Right atrium auricular region (tissue), 2 donors: Measurements from ENCODE around the gene SNF8. TPM values are rescaled to one million over a fixed set of nuclear protein-coding genes. Genes with fewer than 3 reads are reported as not detected.

Experiments
- DNase-seq: peaks from one replicate; pipeline ENCODE4 v3.0.0-alpha.2; 2019; ENCODE audit warnings: low spot score
- H3K27ac ChIP-seq, 2 donors: fragments of 200-600 bp; sonication (generic); 1 replicate in 1 of 2; 2 replicates in 1 of 2; pipeline ENCODE4 v1.5.1; 2016 to 2019
- H3K27me3 ChIP-seq, 2 donors: fragments of 200-600 bp; sonication (generic); one replicate each; pipeline versions ENCODE4 v1.5.1 to v1.6.0; 2017 to 2019
- H3K36me3 ChIP-seq: fragments of 200-600 bp; sonication (generic); one replicate; pipeline ENCODE4 v1.5.1; 2016
- H3K4me1 ChIP-seq, 2 donors: fragments of 200-600 bp; sonication (generic); one replicate each; pipeline versions ENCODE4 v1.5.1 to v1.6.0; 2017 to 2019
- H3K4me3 ChIP-seq, 2 donors: fragments of 200-600 bp; sonication (generic); 1 replicate in 1 of 2; 2 replicates in 1 of 2; pipeline ENCODE4 v1.5.1; 2017 to 2019; ENCODE audit warnings: mild to moderate bottlenecking in 1 of 2, moderate library complexity in 1 of 2
- H3K9me3 ChIP-seq, 2 donors: fragments of 200-600 bp; sonication (generic); one replicate each; pipeline ENCODE4 v1.5.1; 2019
- total RNA-seq, 2 donors: library from RNA; depleted of rRNA; stranded (reverse); fragments of >200 nt; gene quantifications; one replicate each; pipeline ENCODE4 v1.1.0, GENCODE V29; 2016
- TF ChIP-seq, protein P1 (sequence below), 2 donors: fragments of 200-600 bp; sonication (generic); IDR thresholded peaks; one replicate each; pipeline ENCODE4 v1.5.1; 2019; ENCODE audit warnings: antibody characterized with exemption in 2 of 2

Gene SNF8
- total RNA-seq, 2 donors from 2014 or later: 67.2 to 91.6 TPM

DNA sequence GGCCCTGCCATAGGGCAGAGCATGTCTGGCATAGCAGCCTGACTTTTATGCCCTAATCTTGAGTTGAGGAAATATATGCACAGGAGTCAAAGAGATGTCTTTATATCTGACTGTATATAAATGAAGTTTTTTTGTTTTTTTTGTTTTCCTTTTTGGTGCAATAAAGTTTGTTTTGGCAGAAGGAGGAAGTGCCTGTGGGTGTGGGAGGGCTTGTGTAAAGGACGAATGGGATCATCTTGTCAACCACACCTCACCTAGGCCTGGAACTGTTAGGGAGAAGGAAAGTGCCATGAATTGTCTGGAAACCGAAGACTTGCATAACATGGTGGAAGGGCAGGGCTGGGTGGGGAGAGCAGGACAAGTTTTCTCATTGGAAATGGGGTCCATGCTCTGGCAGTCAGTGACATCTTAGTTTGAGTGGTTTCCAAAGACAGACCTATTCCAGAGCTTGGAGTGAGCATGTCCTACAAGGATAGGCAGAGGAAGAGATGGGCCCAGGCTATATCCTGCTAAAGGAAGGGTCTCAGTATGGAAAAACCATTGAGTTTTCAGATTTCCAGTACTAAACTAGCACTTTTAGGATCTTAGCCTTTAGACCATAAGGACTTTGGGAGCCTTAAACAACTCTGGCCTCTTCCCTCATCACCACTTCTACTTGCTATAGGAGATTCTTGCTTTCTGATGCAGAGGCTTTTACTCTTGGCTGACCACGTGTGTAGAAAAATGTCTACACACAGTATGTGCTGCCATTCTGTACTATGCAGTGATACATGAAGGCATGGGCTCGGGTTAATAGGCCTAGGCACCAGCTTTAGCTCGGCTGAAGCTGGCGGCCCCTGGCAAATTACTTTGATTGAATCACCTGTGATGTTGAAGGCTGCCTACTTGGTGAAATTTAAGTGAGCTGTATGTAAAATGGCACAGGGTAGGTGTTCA, 15.5 kb downstream of the SNF8 start:
- Histone ChIP-seq H3K27me3 (no peaks in the 10 kb centered on the region), H3K9me3 (no peaks in the 10 kb centered on the region), H3K4me1 (peaks cover 0 to 7% of the 10 kb centered on the region in 2 donors), H3K36me3 (peaks cover 91% of the 10 kb centered on the region), H3K4me3 (no peak overlapping the region), H3K27ac (no peak overlapping the region)
- TF ChIP-seq, protein P1, sequence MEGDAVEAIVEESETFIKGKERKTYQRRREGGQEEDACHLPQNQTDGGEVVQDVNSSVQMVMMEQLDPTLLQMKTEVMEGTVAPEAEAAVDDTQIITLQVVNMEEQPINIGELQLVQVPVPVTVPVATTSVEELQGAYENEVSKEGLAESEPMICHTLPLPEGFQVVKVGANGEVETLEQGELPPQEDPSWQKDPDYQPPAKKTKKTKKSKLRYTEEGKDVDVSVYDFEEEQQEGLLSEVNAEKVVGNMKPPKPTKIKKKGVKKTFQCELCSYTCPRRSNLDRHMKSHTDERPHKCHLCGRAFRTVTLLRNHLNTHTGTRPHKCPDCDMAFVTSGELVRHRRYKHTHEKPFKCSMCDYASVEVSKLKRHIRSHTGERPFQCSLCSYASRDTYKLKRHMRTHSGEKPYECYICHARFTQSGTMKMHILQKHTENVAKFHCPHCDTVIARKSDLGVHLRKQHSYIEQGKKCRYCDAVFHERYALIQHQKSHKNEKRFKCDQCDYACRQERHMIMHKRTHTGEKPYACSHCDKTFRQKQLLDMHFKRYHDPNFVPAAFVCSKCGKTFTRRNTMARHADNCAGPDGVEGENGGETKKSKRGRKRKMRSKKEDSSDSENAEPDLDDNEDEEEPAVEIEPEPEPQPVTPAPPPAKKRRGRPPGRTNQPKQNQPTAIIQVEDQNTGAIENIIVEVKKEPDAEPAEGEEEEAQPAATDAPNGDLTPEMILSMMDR (IDR thresholded peaks at IDR 0.05): no peak
- no peak for DNase-seq

DNA sequence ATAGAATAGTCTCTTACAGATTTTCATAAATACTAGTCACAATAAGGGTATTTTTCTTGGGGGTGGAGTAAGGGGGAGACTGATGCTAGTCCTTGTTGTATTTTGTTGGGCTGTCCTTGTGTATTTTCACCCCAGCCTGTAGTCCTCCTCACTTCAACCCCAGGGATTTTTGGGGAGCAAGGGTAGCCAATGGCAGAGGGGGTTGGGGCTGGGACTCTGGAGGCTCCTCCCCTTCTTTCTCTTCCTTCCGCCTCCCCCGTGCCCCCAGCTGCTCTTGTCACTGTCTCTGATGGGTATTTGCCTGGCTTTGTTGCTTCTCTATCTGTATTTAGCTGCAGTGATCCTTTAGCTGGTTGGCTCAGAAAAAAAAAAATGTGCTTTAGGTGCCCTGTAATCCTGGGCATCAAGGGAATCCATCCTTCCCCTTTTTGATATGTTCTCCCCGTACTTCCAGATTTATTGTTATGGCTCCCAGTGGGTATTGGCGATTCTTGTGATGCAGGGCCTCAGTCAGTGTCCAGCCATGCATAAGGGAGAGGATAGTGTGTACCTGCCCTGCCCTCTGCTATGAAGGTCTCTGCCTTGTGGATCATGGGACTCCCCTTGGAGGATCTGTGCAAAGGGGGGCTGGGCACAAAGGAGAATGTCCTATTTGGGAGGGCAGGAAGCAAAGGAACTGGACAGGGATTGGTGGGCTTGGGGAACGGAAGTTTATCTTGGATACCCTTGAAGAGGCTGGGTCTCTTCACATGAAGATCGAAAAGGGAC, 16.5 kb downstream of the SNF8 start:
- peaks cover 0 to 7% of the 10 kb centered on the region in 2 donors for H3K4me1 ChIP-seq
- peaks cover 91% of the 10 kb centered on the region for H3K36me3 ChIP-seq
- no peaks in the 10 kb centered on the region for H3K9me3 ChIP-seq
- H3K27ac ChIP-seq: no peak overlapping the region
- no peak for DNase-seq
- H3K4me3 ChIP-seq: no peak overlapping the region
- TF ChIP-seq, protein P1 (IDR thresholded peaks at IDR 0.05): no peak
- no peaks in the 10 kb centered on the region for H3K27me3 ChIP-seq

DNA sequence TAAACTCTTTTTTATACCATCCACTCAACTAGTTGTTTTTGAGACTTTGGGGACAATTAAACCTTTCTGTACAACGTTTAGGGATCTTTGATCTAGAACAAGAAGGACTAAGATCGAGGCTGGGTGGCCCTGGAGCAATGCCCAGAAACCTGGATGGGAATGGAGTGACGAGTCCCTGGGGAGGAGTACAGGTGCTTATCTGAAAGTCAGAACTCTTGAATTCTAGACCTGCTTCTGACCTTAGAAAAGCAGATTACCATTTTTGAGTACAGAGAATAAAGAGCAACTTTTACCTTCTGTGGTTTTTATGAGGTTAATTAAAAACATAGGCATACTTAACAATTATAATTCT, 18.7 kb downstream of the SNF8 start:
- Histone ChIP-seq H3K4me3 (no peak overlapping the region), H3K27ac (no peak overlapping the region), H3K9me3 (no peaks in the 10 kb centered on the region), H3K36me3 (peaks cover 92% of the 10 kb centered on the region), H3K27me3 (no peaks in the 10 kb centered on the region), H3K4me1 (peaks cover 0 to 7% of the 10 kb centered on the region in 2 donors)
- TF ChIP-seq, protein P1 (IDR thresholded peaks at IDR 0.05): no peak
- DNase-seq: no peak

DNA sequence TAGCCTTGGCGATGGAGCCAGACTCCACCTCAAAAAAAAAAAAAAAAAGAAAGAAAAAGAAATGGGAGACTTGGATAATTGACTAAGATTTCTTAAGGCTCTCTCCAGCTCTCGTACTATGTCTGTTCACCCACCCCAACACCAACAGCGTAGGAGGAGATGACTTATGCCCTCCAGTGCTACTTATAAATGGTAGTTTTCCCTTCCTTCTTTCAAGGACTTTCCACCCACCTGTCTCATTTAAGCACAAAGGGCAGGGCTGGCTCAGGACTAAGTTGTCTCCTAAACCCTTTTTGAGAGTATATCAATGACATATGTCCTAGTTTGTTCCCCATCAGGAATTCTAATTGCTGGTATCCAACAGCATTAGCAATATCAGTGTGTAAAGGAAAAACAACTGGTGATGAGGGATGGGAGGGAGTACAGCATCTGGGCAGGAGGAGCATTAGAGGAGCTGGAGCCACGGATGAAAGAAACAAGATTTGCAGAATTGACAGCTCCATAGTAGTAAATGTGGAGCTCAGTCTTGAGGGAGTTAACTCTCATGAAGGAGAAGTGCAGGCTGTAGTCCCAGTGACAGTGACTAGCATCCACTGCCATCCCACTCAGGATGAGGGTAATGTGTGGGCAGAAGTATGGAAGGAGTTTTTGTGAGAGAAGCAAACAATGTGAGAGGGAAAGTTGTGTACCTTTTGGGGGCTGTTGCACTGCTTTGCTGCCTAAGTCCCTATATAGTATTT, 19.2 kb downstream of the SNF8 start:
- DNase-seq: no peak
- Histone ChIP-seq H3K4me1 (peaks cover 0 to 7% of the 10 kb centered on the region in 2 donors), H3K36me3 (peaks cover 92% of the 10 kb centered on the region), H3K9me3 (no peaks in the 10 kb centered on the region), H3K4me3 (no peak overlapping the region), H3K27ac (no peak overlapping the region), H3K27me3 (no peaks in the 10 kb centered on the region)
- TF ChIP-seq, protein P1 (IDR thresholded peaks at IDR 0.05): no peak

DNA sequence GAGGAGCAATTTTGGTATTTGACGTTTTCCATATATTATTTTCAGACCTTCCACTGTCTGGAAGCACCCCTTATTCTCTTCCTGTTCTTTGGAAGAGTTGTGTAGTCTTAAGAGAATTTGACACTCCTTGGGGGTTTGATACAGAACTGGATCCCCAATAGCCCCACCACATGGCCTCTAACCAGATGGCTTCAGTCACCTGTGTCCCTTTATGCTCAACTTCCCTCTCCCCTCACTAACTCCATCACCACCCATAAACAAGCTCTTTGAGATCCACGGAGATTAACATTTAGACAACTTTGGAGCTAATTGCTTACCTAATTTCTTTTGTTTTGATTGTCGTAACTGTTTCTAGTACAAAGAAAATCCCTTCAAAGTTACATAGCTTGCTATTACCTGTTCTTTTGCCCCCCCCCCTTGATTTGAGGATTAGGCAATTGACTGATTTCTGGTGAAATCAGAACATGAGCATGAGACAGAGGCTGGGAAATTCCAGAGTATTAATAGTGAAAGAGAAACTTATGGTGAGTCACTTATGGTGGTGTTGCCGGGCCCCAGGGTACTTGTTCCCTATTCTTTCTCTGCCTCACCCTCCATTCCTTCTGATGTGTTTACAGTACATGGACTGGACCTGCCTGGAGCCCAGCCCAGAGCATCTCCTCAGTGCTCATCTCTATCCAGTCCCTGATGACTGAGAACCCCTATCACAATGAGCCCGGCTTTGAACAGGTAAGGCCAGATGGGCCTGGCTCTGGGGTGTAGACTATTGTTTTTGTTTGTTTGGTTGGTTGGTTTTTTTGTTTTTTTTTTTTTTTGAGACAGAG, 29.0 kb downstream of the SNF8 start:
- peaks cover 0 to 20% of the 10 kb centered on the region in 2 donors for H3K4me1 ChIP-seq
- H3K9me3 ChIP-seq: no peaks in the 10 kb centered on the region
- H3K4me3 ChIP-seq: no peak overlapping the region
- DNase-seq: no peak
- H3K27ac ChIP-seq: no peak overlapping the region
- peaks cover 75% of the 10 kb centered on the region for H3K36me3 ChIP-seq
- TF ChIP-seq, protein P1 (IDR thresholded peaks at IDR 0.05): no peak
- no peaks in the 10 kb centered on the region for H3K27me3 ChIP-seq
